HG02678 (cell line): ENCODE results near the gene OOSP1.
"Not testable (repeated sequence)": the region's sequence is repeated elsewhere in the genome, so short reads cannot be mapped to it uniquely, and the experiment has no call there.

Source experiments
- ATAC-seq: cut with Tn5 transposase; IDR thresholded peaks from one replicate; pipeline ENCODE4 v1.9.1; 2021; ENCODE audit warnings: mild to moderate bottlenecking, moderate library complexity; ENCODE audit not compliant: unreplicated experiment

OOSP1 gene

DNA sequence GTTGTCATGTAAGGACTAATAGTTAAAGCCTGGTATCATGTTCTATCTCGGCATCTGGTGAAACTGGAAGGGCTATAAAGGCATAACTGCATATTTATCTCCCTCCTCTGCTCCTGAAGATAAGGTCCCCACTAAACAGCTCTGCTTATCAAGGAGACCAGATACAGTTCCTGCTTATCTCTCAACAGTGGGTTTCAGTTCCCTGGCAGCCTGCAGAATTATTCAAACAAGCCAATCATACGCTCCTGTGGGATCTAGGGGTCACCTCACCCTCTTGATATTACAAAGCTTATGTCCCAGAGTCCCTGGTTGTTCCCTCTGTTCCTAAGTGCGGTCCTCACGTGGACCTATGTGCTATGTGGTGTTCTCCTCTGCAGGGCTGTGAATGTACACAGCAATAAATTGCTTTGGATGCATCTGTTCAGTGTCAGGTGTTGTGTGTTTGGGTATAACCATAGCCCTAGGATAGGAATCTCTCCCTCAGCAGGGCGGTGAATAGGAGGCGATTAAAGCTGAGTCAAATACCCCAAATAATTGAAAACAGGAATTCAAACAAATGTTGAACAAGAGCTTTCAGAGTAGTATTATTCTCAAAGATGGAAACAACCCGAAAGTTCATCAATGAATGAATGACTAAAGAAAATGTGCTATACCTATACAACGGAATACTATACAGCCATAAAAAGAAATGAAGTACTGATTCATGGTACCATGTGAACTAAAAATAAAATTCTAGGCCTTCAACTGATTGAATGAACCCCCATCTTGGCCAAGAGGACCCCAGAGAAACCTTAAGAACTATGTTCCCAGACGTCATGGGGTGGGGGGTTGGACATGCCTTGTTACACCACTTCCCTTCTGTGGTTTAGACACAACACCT lies 22.5 kb downstream of the OOSP1 start:
- no peak for ATAC-seq

GRCh38 chr11:59962107-59962482 lies 23.9 kb downstream of the OOSP1 start:
- ATAC-seq = no peak

DNA sequence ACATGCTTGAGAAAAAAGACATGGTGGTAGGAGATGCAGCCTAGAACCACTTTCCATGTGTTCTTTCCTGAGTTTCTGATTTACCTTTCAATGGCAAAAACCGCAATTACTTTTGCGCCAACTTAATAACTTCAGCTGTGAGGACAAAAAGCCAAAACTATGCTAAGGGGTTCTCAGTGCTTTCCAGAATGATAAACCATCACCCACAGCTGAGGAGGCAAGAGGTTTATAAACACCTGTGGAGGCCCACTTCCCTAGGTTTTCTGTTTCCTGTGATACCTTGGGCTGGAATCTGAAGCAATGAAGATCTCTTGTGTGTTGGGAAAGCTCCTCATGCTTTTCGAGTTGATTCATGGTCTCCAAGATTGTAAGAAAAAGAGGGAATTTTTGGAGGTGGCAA lies 25.5 kb downstream of the OOSP1 start, which contains the start of gene OOSP4A:
Gene OOSP4A (plus strand): TSS at position 301 of the 400 bp plus-strand sequence. CDS start 0 bp downstream, at position 301.
- no peak for ATAC-seq

DNA sequence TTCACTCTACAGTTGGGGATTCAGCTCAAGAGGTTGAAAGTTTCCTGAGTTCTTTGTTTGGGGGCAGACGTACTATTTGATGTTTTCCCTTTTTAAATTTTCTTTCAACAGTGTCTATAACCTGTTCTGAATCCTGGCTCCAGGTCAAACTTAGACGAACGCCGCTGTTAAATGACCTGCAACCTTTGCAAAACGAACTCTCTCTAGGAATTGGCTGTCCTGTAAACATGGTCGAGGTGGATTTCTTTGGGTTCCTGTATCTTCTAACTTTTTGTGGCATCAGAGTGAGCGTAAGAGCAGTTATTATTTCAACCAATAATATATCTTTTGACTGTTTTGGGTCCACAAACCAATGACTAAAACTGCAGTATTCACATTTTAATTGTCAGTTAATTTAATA lies 27.2 kb downstream of the OOSP1 start:
- ATAC-seq = no peak

DNA sequence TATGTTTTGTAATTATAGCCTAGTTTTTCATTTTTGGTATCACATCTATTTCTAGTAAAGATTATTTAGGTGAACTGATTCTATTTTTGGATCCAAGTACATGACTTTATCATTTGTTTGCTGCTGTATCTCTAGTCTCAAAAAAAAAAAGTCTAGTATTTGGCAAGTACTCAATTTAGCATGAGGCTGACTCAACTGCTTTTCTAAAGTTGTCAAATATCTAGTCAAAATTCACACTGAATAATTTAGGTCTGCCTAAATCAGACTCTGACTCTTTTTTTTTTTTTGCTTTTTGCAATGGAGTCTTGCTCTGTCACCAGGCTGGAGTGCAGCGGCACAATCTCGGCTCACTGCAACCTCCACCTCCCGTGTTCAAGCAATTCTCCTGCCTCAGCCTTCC lies 28.0 kb downstream of the OOSP1 start:
- no peak for ATAC-seq

GRCh38 chr11:59967677-59968394 lies 29.6 kb downstream of the OOSP1 start:
- no peak for ATAC-seq

DNA sequence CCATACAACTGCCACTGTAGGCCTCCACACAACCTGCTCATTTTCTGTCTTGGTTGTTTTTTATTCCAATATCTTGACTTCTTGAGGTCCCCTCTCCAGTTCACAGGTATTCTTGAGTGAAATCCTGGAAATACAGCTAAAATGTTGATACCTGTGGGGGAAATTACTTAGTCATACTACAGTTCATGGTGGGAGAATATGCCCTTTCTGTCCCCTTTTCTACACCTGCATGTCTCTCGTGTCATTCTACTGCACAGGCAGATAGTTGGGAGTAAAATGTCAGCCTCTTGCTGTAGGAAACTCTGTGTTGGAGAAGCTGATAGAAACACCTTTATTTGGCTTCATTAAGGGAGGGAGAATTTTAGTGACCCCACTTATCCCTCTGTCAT lies 30.2 kb downstream of the OOSP1 start:
- ATAC-seq = no peak

DNA sequence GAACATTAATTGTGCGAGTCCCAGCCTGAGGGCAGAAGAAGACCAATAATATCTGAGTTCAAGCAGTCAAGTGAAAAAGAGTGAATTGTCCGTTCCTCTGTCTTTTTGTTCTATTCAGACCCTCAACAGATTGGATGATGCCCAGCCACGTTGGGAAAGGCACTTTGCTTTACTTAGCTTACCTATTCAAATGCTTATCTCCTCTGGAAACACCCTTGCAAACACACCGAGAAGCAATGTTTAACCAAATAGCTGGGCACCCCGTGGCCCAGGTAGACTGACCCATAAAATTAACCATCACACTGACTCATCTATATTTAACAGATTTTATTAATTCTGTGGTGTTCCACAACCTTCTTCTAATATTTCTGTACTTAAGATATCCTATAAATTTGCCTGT lies 34.9 kb downstream of the OOSP1 start:
- ATAC-seq = no peak

- ATAC-seq = no peak
Observed at GRCh38 chr11:59981106-59981770, 43.0 kb downstream of the OOSP1 start.

DNA sequence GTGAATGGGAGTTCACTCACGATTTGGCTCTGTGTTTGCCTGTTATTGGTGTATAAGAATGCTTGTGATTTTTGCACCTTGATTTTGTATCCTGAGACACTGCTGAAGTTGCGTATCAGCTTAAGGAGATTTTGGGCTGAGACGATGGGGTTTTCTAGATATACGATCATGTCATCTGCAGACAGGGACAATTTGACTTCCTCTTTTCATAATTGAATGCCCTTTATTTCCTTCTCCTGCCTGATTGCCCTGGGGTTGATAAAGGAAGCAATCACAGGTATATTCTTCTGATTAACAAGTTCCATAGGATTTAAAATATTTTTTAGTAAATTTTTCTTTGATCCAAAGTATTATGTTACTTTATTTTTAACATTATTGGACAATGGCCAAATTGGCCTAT lies 43.8 kb downstream of the OOSP1 start:
- ATAC-seq = not testable (repeated sequence)

DNA sequence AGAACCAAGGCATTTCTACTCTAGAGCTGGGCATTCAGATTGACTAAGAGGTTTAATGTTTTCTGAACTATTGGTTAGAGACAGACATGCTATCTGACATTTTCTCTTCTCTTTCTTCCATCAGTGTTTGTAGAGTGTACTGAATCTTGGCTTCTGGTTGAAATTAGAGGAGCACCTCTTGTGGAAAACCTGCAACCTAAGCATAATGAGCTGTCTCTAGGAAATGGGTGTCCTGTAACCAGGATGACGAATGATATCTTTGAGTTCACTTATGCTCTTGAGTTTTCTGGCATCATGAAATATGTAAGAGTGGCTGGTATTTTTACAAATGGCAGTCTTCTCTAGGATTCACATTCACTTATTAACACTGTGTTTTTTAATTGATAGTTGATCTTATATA lies 45.0 kb downstream of the OOSP1 start:
- no peak for ATAC-seq

GRCh38 chr11:59984368-59984767 lies 46.1 kb downstream of the OOSP1 start:
- ATAC-seq = no peak

- ATAC-seq = no peak
Observed at GRCh38 chr11:59990421-59990820, 52.2 kb downstream of the OOSP1 start.

- no peak for ATAC-seq
Observed at GRCh38 chr11:59992425-59992824, 54.2 kb downstream of the OOSP1 start.

DNA sequence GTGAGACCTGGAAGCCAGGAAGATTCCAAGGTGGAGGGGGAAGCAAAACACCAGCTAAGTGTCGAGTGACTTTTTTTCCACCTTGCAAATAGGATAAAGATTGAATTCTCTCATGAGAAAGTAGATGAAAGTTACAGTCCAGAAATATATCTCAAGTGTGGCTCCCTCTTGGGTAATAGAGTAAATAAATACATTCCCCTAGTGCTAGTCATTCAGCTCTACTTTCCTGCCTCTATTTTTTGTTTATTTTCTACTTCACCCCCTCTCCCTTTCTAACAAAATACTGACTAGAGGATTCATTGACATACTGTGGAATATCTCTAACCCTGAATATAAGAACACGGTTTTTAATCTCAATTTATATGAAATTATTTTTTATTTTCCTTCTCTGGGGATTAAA lies 59.6 kb downstream of the OOSP1 start:
- no peak for ATAC-seq

- no peak for ATAC-seq
Observed at GRCh38 chr11:59999691-60000090, 61.5 kb downstream of the OOSP1 start.

GRCh38 chr11:60003729-60004128 lies 65.5 kb downstream of the OOSP1 start:
- ATAC-seq = no peak

DNA sequence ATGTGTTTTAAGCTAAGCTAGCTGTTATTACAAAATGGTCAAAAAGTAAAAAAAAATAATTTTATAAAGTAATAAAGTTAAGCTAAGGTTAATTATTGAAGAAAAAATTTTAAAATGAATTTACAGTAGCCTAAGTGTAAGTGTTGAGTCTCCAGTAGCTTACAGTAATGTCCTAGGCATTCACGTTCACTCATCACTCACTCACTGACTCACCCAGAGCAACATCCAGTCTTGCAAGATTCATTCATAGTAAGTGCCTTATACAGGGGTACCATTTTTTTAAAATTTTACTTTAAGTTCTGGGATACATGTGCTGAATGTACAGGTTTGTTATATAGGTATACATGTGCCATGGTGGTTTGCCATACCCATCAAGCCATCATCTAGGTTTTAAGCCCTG lies 67.1 kb downstream of the OOSP1 start:
- ATAC-seq = no peak
